ENCODE results near the gene GSDMA.

GRCh38 chr17:39919087-39919683 is 43.6 kb upstream of the GSDMA start:
- TF ChIP-seq CTCF (conservative IDR thresholded peaks at IDR 0.05; ENCODE audit: low read length) (no peak), EZH2phosphoT487 (IDR thresholded peaks at IDR 0.05; ENCODE audit: borderline replicate concordance, low read depth, low read length) (no peak)

Measured in OCI-LY7 (cell line).